ENCODE results near the gene EVA1C. TPM values are rescaled to one million over a fixed set of nuclear protein-coding genes. Genes with fewer than 3 reads are reported as not detected.

The EVA1C gene
- total and polyA plus RNA-seq, 9 of the 15 experiments (the other 6 are each of a cell fraction or from before 2014, with no cell fraction given) = 0.22 TPM; not detected in 8

DNA sequence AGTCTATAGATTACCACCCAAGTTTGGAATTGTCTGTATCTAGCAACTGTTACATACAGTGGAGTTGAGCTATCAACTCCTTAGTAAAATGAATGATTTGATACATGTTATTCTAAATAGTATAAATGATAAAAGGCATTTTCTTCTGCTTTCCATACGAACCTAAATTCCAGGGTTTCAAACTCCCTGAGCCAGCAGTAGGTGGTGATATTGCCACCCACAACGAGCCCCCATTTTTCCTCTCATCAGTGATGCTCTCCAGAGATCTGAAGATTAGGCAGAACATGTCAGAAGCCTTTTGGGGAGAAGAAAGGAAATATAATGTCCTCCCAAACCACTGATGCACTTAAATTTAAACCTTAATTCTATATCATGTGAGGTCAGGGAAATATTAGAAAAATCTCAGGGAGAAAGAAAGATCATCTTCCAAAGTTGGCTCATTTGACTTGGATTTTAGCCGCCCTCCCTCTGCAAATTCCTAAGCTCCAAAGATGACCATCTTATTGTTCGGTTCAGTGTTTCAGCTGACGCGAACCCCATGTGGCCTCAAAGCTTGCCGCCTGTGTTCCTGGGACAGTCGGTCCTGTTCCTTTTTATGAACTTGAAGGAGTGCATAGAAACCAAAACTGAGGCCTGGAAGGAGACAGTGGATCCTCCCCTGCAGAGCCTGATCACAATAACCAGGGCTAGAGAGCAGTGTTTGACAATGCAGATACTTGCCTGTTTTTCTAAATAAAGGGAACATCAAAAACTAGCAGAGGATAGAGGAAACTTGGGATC is 2.3 kb downstream of the EVA1C start:
- no TSS peak for BruUV-seq (replicated peaks)
- H3K36me3 ChIP-seq (ENCODE audit: control insufficient read depth, insufficient read depth, low read length) = no peaks in the 10 kb centered on the region
- 5% methylated on average over 8 of the region's 8 CpGs for WGBS (ENCODE audit: insufficient coverage, low coverage, missing lambda C conversion rate)
- no peaks in the 10 kb centered on the region for H4K20me1 ChIP-seq (replicated peaks; ENCODE audit: control insufficient read depth, insufficient read depth, low read length)
- H3K9ac ChIP-seq (ENCODE audit: insufficient read depth in 1 of 2, low read depth in 2 of 2, low read length in 2 of 2) = no peak overlapping the region
- peak in 1 of 4 experiments; percentile 22 for DNase-seq (ENCODE audit: extremely low read depth in 1 of 4, low spot score in 3 of 4)
- peak; percentile 32 for FAIRE-seq
- H3K4me3 ChIP-seq = no peak overlapping the region
- intact Hi-C loops (cut with micrococcal nuclease) (no loop called here), in situ Hi-C loops (cut with MboI) (no loop called here)
- no peaks in the 10 kb centered on the region for H3K79me2 ChIP-seq (ENCODE audit: control insufficient read depth, insufficient read depth, low read length)
- H3K27me3 ChIP-seq (ENCODE audit: control insufficient read depth in 2 of 2, insufficient read depth in 2 of 2, low read length in 2 of 2) = peaks cover 30 to 57% of the 10 kb centered on the region in 2 experiments; a peak in 4 of 5 replicates
- H3K9me3 ChIP-seq (replicated peaks; ENCODE audit: control insufficient read depth, insufficient read depth, low read depth, low read length) = no peaks in the 10 kb centered on the region
- TF ChIP-seq, protein P1, sequence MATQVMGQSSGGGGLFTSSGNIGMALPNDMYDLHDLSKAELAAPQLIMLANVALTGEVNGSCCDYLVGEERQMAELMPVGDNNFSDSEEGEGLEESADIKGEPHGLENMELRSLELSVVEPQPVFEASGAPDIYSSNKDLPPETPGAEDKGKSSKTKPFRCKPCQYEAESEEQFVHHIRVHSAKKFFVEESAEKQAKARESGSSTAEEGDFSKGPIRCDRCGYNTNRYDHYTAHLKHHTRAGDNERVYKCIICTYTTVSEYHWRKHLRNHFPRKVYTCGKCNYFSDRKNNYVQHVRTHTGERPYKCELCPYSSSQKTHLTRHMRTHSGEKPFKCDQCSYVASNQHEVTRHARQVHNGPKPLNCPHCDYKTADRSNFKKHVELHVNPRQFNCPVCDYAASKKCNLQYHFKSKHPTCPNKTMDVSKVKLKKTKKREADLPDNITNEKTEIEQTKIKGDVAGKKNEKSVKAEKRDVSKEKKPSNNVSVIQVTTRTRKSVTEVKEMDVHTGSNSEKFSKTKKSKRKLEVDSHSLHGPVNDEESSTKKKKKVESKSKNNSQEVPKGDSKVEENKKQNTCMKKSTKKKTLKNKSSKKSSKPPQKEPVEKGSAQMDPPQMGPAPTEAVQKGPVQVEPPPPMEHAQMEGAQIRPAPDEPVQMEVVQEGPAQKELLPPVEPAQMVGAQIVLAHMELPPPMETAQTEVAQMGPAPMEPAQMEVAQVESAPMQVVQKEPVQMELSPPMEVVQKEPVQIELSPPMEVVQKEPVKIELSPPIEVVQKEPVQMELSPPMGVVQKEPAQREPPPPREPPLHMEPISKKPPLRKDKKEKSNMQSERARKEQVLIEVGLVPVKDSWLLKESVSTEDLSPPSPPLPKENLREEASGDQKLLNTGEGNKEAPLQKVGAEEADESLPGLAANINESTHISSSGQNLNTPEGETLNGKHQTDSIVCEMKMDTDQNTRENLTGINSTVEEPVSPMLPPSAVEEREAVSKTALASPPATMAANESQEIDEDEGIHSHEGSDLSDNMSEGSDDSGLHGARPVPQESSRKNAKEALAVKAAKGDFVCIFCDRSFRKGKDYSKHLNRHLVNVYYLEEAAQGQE (IDR thresholded peaks at IDR 0.05; ENCODE audit: borderline replicate concordance) = peak; percentile 61; the same call in 1 of the 2 replicates
- TF ChIP-seq, protein P1 (CRISPR knock-in tag; IDR thresholded peaks at IDR 0.05; ENCODE audit: low read depth) = no peak
- TF ChIP-seq RBM15 (IDR thresholded peaks at IDR 0.05; ENCODE audit: insufficient read depth, low read length) (no peak), GATA2 (CRISPR knock-in tag; IDR thresholded peaks at IDR 0.05) (peak; percentile 65; the same call in 1 of the 2 replicates), RAD21 (CRISPR knock-in tag; conservative IDR thresholded peaks at IDR 0.05 in 1 of 2, IDR thresholded peaks at IDR 0.05 in 1 of 2) (peak; percentile 49 to 71), SMC3 (conservative IDR thresholded peaks at IDR 0.05; ENCODE audit: insufficient read depth, low read depth, low read length) (0 out of 2 replicates have a peak, but pooled peaks have one; percentile 24)
- TF ChIP-seq, protein P2, sequence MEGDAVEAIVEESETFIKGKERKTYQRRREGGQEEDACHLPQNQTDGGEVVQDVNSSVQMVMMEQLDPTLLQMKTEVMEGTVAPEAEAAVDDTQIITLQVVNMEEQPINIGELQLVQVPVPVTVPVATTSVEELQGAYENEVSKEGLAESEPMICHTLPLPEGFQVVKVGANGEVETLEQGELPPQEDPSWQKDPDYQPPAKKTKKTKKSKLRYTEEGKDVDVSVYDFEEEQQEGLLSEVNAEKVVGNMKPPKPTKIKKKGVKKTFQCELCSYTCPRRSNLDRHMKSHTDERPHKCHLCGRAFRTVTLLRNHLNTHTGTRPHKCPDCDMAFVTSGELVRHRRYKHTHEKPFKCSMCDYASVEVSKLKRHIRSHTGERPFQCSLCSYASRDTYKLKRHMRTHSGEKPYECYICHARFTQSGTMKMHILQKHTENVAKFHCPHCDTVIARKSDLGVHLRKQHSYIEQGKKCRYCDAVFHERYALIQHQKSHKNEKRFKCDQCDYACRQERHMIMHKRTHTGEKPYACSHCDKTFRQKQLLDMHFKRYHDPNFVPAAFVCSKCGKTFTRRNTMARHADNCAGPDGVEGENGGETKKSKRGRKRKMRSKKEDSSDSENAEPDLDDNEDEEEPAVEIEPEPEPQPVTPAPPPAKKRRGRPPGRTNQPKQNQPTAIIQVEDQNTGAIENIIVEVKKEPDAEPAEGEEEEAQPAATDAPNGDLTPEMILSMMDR (IDR thresholded peaks at IDR 0.05 in 2 of 3, conservative IDR thresholded peaks at IDR 0.05 in 1 of 3; ENCODE audit: insufficient read depth in 2 of 3, low read depth in 1 of 3, low read length in 3 of 3) = peak; percentile 36 to 59 (median 50); a peak in 5 of 6 replicates
- no peak overlapping the region; the same call in 1 of the 2 replicates for H2AFZ ChIP-seq (ENCODE audit: low read depth, low read length)
- no peak overlapping the region for H3K27ac ChIP-seq (ENCODE audit: extremely low read depth, low read depth, low read length)
- H3K4me2 ChIP-seq (ENCODE audit: insufficient read depth, low read length) = no peak overlapping the region
- peaks cover 2 to 22% of the 10 kb centered on the region in 2 experiments; a peak in 4 of 5 replicates for H3K4me1 ChIP-seq (replicated peaks in 1 of 2; ENCODE audit: control insufficient read depth in 2 of 2, insufficient read depth in 2 of 2, low read length in 2 of 2)
- POLR2A ChIA-PET = interaction anchor here (0.7 kb wide), 1 partner anchor 186 kb away, joined by 3 read pairs; no protein-coding TSS in a partner anchor
- CTCF ChIA-PET (ENCODE audit: low intra/inter-chr PET ratio) = no interaction called here
- no peak for ATAC-seq
- H3K9me1 ChIP-seq (ENCODE audit: control insufficient read depth, insufficient read depth, low read length) = no peaks in the 10 kb centered on the region
